Airway epithelial cell (primary cell): ENCODE results near the gene PSG3. TPM values are rescaled to one million over a fixed set of nuclear protein-coding genes. Genes with fewer than 3 reads are reported as not detected.

Source experiments
- total RNA-seq: library from RNA; depleted of rRNA; stranded (reverse); fragments of >200 nt; gene quantifications from 2 replicates; pipeline ENCODE4 v1.2.3, GENCODE V29; 2015

PSG3 gene
- not detected in 2 replicates for total RNA-seq

GRCh38 chr19:42740381-42740780 is at the start of gene PSG3:
TSS of gene PSG3 (minus strand) at chr19:42740481. CDS start at chr19:42740384, 97 bp downstream.

Other genes with a start within 250 kb of the PSG3 start
- 5.7 and 5.8 TPM in 2 replicates for gene CEACAM1, start 212.0 kb downstream of the PSG3 start, total RNA-seq
- not detected in 2 replicates for gene CEACAM8, start 145.6 kb downstream of the PSG3 start, total RNA-seq
- not detected in 2 replicates for gene PSG8, start 25.2 kb upstream of the PSG3 start, total RNA-seq
- gene PSG1, start 139.2 kb upstream of the PSG3 start, total RNA-seq, result not detected in 2 replicates
- gene PSG6, start 177.4 kb upstream of the PSG3 start, total RNA-seq, result not detected in 2 replicates
- not detected in 2 replicates for gene PSG7, start 196.7 kb upstream of the PSG3 start, total RNA-seq